Left renal cortex interstitium (tissue), 4 donors: ENCODE measurements around the gene EZR. TPM values are rescaled to one million over a fixed set of nuclear protein-coding genes. Genes with fewer than 3 reads are reported as not detected.
"Not testable (repeated sequence)": the region's sequence is repeated elsewhere in the genome, so short reads cannot be mapped to it uniquely, and the experiment has no call there.

Experiments used
- DNase-seq, 4 donors: peaks; one replicate each; pipeline ENCODE4 v3.0.0-alpha.2; 2013; ENCODE audit warnings: low read depth in 4 of 4, low spot score in 2 of 4, missing footprints in 1 of 4
- polyA plus RNA-seq, 4 donors: library from polyadenylated mRNA; unstranded; fragments of 120-200 nt; gene quantifications; one replicate each; pipeline ENCODE4 v1.2.1, GENCODE V29; 2013; ENCODE audit not compliant: insufficient read length in 4 of 4

Gene EZR
- polyA plus RNA-seq, 4 donors, result 236 to 273 (median 248) TPM

GRCh38 chr6:158799051-158799792 lies 19.9 kb downstream of the EZR start:
- DNase-seq, result peak in 1 of 4 donors; percentile 74

- no peak for DNase-seq
Observed at GRCh38 chr6:158798311-158798710, 20.9 kb downstream of the EZR start.

- DNase-seq, result no peak
Observed at GRCh38 chr6:158797331-158798310, 21.5 kb downstream of the EZR start.

- DNase-seq, result no peak
Observed at GRCh38 chr6:158796353-158796752, 22.8 kb downstream of the EZR start.

- DNase-seq, result no peak
Observed at GRCh38 chr6:158795516-158795915, 23.7 kb downstream of the EZR start.

GRCh38 chr6:158793432-158793831 lies 25.7 kb downstream of the EZR start:
- no peak for DNase-seq

GRCh38 chr6:158792505-158792904 lies 26.7 kb downstream of the EZR start:
- not testable (repeated sequence) for DNase-seq

GRCh38 chr6:158791274-158791855 lies 27.8 kb downstream of the EZR start:
- no peak for DNase-seq

GRCh38 chr6:158789115-158789917 lies 29.9 kb downstream of the EZR start:
- DNase-seq, result no peak

- no peak for DNase-seq
Observed at GRCh38 chr6:158787395-158787794, 31.8 kb downstream of the EZR start.

GRCh38 chr6:158786645-158787304 lies 32.4 kb downstream of the EZR start:
- DNase-seq, result no peak

GRCh38 chr6:158785036-158785435 lies 34.1 kb downstream of the EZR start:
- DNase-seq, result no peak

- no peak for DNase-seq
Observed at GRCh38 chr6:158784505-158784904, 34.7 kb downstream of the EZR start.

- no peak for DNase-seq
Observed at GRCh38 chr6:158783851-158784250, 35.3 kb downstream of the EZR start.

GRCh38 chr6:158783167-158783450 lies 36.1 kb downstream of the EZR start:
- DNase-seq, result no peak

- no peak for DNase-seq
Observed at GRCh38 chr6:158782432-158783166, 36.6 kb downstream of the EZR start.

GRCh38 chr6:158781692-158782373 lies 37.3 kb downstream of the EZR start:
- no peak for DNase-seq

- DNase-seq, result no peak
Observed at GRCh38 chr6:158780988-158781691, 38.0 kb downstream of the EZR start.
